ENCODE data around the gene ERN2.

ERN2 gene

DNA sequence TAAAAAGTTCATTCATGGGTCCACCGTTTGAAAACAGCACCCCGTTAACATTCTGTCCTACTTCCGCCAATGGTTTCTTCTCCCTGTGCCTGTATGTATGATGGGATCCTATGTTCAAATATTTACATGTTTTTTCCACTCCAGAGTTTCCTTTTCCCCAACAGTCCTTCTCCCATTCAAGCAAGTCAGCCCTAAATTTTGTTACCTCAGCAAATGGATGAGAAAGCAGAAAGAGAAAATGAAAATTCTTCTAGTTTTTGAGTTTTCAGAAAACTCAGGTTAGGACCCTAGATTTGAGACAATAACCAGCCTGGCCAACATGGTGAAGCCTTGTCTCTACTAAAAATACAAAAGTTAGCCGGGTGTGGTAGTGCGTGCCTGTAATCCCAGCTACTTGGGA is 3.5 kb upstream of the ERN2 start:
- no peak for DNase-seq

DNA sequence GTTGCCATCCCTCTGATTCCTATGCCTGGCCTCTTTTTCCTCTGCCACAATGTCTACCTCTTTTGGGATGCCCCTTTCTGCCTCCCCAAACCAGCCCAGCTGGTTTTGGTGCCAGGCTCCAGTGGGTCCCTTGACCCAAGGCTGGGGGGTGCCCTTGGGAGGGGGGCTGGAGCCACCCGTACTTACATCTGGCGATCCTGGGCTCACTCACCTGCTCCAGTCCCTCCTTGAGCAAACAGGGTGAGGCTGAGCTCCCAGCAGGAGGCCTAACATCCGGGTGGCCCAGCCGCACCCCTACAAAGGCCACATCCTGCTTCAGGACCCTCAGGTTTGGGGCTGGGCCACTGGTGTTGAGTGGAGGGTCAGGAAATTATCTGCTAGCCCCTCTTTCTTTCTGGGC is 1.2 kb downstream of the ERN2 start:
- no peak for DNase-seq

DNA sequence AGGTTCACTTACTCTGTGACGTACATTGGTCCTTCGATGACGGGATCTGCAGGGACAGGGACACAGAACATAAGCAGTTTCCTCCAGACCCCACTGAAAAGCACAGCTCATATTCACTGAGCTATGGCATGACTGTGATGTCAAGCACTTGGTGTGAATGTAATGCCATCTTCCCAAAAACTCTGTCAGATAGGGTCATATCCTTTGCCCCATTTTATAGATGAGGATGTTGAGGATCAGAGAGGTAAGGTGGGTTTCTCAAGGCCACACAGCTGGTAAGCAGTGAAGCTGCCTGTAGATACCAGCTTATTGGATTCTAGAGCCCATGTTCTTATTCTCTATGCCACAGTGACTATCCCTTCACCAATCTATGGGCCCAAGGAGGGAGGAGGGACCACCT is 2.5 kb downstream of the ERN2 start:
- DNase-seq = no peak

GRCh38 chr16:23710008-23710407 is 3.0 kb downstream of the ERN2 start:
- DNase-seq = no peak

DNA sequence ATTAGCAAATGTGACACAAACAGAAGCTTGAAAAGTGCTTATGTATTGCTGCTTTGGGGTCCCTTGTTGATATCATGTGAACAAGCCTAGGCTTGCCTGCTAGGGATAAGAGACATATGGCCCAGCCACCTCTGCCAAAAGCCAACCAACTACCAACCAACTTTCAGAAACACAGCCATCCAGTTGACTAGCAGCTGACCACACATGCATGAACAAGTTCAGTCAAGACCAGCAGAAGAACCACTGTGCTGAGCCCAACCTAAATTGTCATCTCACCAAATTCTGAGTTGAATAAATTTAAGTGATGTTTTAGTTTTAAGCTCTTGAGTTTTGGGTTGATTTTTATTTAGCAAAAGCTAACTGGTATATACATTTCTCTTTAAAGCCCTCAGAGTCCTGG is 3.5 kb downstream of the ERN2 start:
- DNase-seq = no peak

DNA sequence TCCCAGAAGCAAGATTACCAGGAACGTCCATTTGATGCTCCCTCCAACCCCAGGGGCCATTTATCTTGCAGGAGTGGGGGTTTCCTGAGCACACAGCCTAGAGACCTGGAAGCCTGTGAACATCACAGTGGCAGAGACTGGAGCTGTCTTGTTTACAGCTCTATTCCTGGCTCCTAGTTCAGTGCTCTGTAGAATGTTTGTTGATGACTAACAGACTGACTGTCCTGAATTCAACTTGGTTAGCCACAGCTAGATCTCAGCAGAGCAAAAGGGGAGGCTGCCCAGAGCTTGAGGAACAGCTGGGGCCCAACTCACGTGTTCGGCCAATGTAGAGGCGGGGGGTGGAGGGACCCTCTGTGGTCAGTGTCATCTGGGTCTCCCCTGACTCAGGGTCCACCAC is 6.6 kb downstream of the ERN2 start:
- no peak for DNase-seq

DNA sequence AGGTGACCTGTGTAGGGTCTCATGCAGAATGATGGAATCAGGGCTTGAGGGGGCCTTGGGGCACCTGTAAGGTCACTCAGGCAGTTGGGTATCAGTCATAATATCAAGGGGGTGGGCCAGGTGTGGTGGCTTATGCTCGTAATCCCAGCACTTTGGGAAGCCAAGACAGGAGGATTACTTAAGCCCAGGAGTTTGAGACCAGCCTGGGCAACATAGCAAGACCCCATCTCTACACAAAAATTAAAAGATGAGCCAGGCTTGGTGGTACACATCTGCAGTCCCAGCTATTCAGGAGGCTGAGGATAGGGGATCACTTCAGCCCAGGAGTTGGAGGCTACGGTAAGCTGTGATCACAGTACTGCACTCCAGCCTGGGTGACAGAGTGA is 7.5 kb downstream of the ERN2 start:
- DNase-seq = no peak

DNA sequence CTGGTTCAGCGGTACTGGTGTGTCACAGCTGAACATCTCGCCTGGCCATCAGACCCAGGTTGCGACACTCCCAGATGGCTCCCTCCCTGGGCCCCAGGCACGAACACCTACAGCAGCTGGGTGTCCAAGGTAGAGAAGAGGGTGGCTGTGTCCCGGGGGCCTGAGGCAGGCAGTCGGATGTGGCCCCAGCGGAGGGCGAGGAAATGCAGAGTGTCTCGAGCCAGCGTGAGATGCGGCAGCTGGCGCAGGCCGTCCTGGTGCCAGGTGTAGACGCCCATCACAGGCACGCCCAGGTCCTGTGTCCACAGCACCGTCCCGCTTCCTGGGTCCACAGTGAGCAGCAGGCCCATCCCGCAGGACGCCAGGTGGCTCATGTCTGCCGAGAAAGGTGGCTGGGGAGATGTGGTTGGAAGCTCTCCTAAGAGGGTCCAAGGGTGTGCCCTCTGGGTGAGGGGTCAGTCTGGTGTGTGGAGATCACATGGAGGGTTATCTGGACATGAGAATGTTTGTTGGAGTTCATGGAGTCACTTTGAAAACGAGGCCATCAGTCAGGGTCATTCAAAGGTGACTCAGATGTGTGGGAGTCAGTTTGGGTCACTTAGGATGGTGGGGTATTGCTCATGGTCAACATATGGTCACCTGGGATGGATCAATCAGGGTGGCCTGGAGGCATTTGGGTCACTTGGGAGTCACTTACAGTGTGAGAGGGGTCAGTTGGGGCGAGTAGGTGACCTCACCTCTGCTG is 8.1 kb downstream of the ERN2 start:
- no peak for DNase-seq

DNA sequence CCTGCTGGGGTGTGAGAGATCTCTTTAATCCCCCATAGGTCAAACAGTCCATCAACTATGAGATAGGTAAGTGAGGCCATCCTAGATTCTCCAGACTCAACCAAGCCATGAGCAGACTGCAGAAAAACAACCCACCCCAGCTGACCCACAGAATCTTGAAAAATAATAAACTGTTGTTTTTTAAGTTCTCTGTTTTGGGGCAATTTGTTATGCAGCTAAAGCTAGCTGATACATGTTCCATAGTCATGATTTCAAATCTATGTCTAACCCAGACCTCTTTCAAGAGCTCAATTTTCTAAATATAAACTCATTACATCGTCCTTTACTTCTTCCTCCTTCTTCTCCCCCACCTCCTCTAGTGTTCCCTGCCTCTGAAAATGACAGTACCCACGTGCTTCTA is 10.1 kb downstream of the ERN2 start:
- DNase-seq = no peak

- no peak for DNase-seq
These were observed 12.0 kb downstream of the ERN2 start for GRCh38 chr16:23701045-23701444.

DNA sequence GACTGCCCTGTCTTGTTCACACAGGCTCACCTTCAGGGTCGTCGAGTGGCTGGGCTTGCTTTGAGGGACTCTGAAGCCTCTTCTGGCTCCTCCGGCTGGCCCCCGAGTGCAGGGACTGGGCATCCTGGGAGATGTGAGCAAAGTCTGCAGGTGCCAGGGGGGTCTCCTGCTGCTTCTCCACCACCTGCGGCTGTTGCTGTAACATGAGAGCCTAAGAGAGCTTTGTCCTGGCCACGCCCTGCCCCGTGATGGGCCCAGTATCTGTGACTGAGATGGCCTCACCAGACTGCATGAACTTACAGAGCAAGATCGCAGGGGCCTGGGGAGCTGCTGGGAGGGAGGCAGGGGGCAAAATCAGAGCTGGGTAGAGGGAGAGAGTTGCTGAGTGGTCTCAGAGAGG is 12.5 kb downstream of the ERN2 start:
- DNase-seq = no peak

GRCh38 chr16:23700093-23700492 is 12.9 kb downstream of the ERN2 start:
- no peak for DNase-seq

- no peak for DNase-seq
These were observed 13.9 kb downstream of the ERN2 start for GRCh38 chr16:23699100-23699499.

GRCh38 chr16:23695756-23696155 is 17.3 kb downstream of the ERN2 start:
- DNase-seq = no peak

GRCh38 chr16:23694644-23695373 is 18.2 kb downstream of the ERN2 start:
- DNase-seq = no peak

DNA sequence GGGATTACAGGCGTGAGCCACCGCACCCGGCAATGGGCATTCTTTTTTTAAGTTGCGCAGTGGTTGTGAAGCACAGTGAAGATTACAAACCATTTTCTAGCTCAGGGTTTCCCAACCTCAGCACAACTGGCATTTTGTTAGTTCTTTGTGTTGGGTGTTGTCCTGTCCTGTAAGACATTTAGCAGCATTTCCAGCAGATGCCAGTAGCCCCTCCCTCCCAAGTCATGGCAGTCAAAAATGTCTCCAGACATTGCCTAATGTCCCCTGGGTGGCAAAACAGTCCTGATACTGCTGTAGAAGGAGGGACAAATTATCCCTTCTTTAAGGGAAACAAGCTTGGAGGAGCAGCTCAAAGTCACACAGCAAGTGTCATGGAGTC is 18.8 kb downstream of the ERN2 start:
- no peak for DNase-seq

DNA sequence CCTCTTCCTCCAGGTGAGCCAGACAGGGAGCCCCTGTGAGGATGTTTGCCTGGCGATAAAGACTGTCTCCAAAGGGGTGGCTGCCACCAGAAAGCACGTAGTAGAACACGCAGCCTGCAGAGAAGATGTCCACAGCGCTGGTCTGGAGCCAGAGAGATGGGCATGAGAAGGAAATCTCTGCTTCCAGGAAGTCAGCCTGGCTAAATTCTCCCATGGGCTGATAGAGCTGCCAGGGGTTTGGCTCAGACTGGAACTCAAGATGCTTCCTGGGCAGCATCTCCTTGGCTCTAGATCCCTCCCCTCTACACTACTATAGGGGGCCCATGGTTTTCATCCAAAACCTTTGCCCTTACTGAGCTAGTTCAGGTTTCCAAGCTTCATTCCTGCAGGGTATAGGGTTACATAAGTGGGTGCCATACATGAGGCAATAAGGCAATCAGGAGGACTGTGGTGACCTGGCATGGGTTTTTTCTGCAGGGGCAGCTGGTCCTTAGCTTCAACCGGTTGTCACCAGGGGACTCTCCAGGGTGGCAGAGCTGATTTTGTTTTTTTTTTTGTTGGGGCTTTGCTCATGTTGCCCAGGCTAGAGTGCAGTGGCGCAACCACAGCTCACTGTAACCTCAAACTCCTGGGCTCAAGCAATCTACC is 20.7 kb downstream of the ERN2 start:
- no peak for DNase-seq

DNA sequence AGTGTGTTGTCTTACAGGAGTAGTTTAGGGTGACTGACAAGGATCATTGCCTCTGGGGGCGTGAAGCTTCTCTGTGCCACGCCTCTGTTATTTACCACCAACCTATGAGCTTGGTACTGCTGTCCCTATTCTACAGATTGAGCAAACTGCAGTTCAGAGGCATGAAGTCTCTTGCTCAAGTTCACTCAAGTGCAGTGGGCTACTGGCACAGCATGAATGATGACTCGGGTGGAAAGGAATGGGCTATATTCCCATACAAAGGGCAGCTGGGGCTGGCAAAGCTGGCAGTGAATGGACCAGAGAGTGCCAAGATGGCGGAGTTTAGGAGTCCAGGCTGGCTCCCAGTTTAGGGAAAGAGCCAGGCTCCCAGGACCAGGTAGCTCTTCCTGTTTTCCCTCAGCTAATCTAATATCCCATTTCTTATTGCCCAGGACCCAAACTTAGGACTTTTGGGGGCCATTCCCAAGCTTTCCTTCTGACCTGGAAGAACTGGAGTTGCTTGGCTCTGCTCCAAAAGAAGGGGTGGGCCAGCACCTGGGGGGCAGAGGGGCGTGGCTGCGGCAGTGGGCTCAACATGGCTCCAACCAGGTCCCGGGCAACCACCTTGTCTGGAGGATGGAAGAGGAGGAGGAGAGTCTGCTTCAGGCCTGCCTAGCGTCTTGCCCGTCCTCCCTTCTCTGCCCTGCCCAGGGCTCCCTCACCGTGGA is 21.4 kb downstream of the ERN2 start:
- no peak for DNase-seq

DNA sequence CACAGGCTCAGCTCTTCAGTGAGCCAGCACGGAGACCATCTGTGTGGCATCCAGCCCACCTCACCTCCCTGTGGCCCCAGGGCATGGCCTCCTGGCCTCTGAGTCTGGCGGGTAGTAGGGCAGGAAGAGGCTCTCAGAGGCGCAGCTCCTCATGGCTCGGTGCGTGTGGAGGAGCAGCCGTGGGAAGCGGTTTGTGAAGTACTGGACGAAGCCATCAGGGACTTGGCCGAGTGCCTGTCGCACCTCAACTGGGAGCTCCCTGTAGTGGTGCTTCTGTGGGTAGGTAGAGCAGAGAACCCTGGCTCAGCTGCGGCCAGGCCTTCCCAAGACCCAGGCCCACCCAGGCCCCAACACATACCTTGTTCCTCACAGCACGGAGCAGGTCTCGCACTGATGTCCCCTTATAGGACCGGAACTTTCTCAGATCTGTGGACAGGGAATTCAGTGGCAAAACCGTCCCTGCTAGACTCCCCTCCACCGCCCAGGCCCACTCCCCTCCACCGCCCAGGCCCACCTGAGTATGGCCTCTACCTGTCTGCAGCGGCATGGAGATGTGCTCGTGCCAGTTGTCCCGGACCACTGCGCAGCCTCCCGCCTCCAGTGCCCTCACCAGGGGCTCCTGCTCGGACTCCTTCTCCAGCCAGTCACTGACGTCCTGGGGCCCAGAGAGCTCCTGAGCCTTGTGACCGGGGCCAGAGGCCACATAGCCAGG is 22.1 kb downstream of the ERN2 start:
- DNase-seq = no peak

DNA sequence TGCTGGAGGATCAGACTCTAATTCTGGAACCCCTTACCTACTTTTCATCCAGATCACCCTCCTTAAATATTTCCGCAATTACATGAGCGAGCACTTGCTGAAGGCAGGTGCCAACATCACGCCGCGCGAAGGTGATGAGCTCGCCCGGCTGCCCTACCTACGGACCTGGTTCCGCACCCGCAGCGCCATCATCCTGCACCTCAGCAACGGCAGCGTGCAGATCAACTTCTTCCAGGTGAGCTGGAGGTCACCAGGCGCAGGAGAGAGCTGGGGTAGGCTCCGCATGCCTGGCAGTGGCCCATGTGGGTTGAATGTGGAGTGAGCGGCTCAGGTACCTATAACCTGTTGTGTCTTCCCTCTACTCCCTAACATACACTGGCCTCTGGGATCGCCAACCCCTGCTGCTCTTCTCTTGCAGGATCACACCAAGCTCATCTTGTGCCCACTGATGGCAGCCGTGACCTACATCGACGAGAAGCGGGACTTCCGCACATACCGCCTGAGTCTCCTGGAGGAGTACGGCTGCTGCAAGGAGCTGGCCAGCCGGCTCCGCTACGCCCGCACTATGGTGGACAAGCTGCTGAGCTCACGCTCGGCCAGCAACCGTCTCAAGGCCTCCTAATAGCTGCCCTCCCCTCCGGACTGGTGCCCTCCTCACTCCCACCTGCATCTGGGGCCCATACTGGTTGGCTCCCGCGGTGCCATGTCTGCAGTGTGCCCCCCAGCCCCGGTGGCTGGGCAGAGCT is 23.4 kb downstream of the ERN2 start:
- DNase-seq = no peak

GRCh38 chr16:23687034-23687808 is 25.8 kb downstream of the ERN2 start:
- DNase-seq = no peak
